ENCODE data around the gene DLGAP1. TPM values are rescaled to one million over a fixed set of nuclear protein-coding genes. Genes with fewer than 3 reads are reported as not detected.

The DLGAP1 gene
- total and polyA plus RNA-seq, 2 experiments from 2014 or later: 3.1 to 6.5 TPM

DNA sequence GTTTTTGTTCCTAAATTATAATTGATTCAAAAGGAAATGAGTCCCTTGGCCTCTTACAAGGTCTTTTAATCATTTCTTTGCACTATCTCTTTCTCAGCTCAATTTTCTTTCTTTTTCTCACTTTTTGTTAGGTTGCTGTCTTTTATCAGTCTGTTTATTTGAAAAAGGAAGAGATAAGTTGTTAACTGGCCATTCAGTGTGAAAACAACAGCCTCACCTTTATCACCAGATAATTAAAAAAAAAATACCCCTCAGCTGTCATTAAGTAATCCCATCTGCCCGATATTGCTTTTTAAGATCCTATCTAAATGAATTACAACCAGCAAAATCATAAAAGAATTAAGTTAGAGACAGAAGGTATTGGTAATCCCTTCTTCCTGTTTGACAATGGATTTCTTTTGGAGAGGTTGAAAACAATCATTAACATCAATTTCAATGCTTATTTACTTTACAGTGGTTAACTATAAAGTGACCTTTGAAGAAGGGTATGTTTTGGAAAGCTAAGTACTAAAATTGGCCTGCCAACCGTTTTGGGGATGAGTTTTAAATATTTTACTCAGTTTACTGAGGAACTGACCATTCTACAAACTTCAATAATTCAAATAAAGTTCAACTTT lies 900.2 kb downstream of the DLGAP1 start:
- Histone ChIP-seq H3K79me2 (no peaks in the 10 kb centered on the region), H3K4me3 (no peak overlapping the region), H2AFZ (no peak overlapping the region), H3K36me3 (replicated peaks; ENCODE audit: insufficient read depth, low read depth) (no peaks in the 10 kb centered on the region), H4K20me1 (ENCODE audit: insufficient read depth, poor library complexity, severe bottlenecking) (no peaks in the 10 kb centered on the region), H3K4me2 (peak overlapping the region; percentile 23), H3K27me3 (no peaks in the 10 kb centered on the region), H3K9me3 (ENCODE audit: low read depth) (no peaks in the 10 kb centered on the region), H3K27ac (no peak overlapping the region), H3K9me2 (replicated peaks; ENCODE audit: insufficient read depth) (no peaks in the 10 kb centered on the region), H3K4me1 (ENCODE audit: insufficient read depth) (peaks cover 5% of the 10 kb centered on the region)
- TF ChIP-seq EZH2 (IDR thresholded peaks at IDR 0.05; ENCODE audit: borderline replicate concordance) (no peak), EZH2phosphoT487 (IDR thresholded peaks at IDR 0.05; ENCODE audit: low read depth, severe bottlenecking, unreplicated experiment) (no peak)
- TF ChIP-seq, protein P1, sequence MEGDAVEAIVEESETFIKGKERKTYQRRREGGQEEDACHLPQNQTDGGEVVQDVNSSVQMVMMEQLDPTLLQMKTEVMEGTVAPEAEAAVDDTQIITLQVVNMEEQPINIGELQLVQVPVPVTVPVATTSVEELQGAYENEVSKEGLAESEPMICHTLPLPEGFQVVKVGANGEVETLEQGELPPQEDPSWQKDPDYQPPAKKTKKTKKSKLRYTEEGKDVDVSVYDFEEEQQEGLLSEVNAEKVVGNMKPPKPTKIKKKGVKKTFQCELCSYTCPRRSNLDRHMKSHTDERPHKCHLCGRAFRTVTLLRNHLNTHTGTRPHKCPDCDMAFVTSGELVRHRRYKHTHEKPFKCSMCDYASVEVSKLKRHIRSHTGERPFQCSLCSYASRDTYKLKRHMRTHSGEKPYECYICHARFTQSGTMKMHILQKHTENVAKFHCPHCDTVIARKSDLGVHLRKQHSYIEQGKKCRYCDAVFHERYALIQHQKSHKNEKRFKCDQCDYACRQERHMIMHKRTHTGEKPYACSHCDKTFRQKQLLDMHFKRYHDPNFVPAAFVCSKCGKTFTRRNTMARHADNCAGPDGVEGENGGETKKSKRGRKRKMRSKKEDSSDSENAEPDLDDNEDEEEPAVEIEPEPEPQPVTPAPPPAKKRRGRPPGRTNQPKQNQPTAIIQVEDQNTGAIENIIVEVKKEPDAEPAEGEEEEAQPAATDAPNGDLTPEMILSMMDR (IDR thresholded peaks at IDR 0.05; ENCODE audit: poor library complexity): no peak
- DNase-seq (ENCODE audit: low spot score): no peak
- WGBS (ENCODE audit: low lambda C conversion rate, missing lambda C conversion rate): 22% methylated on average over 2 of the region's 2 CpGs

DNA sequence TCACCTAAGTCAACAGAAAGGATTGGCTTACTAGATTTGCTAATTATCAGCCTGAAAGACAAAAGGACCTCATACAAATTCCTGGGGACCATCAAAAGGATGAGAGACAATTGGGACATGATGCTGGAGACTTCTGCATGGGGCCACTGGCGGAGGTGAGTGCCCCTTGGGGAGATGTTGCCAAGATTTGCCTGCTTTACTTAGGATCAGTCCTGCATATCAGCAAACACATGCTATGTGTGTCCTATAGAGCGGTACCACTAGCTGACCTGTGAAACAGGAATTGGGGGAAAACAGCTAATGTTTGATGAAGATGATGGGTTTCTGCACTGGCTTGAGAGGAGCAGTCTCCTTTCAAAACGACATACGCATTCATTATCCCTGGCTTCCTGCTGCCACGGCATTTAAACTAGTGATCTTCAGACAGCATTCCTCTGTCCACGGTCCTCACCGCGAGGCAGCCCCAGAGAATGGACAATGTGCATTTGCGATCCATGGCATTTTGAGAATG lies 901.0 kb downstream of the DLGAP1 start:
- Histone ChIP-seq H3K36me3 (replicated peaks; ENCODE audit: insufficient read depth, low read depth) (no peaks in the 10 kb centered on the region), H4K20me1 (ENCODE audit: insufficient read depth, poor library complexity, severe bottlenecking) (no peaks in the 10 kb centered on the region), H3K79me2 (no peaks in the 10 kb centered on the region), H2AFZ (no peak overlapping the region), H3K9me3 (ENCODE audit: low read depth) (no peaks in the 10 kb centered on the region), H3K9me2 (replicated peaks; ENCODE audit: insufficient read depth) (no peaks in the 10 kb centered on the region), H3K4me2 (peak overlapping the region; percentile 23), H3K27ac (no peak overlapping the region), H3K4me1 (ENCODE audit: insufficient read depth) (peaks cover 5% of the 10 kb centered on the region), H3K27me3 (no peaks in the 10 kb centered on the region), H3K4me3 (no peak overlapping the region)
- 24% methylated on average over 9 of the region's 9 CpGs for WGBS (ENCODE audit: low lambda C conversion rate, missing lambda C conversion rate)
- DNase-seq (ENCODE audit: low spot score): peak; percentile 20
- TF ChIP-seq EZH2 (IDR thresholded peaks at IDR 0.05; ENCODE audit: borderline replicate concordance) (no peak), EZH2phosphoT487 (IDR thresholded peaks at IDR 0.05; ENCODE audit: low read depth, severe bottlenecking, unreplicated experiment) (no peak)
- TF ChIP-seq, protein P1 (IDR thresholded peaks at IDR 0.05; ENCODE audit: poor library complexity): no peak

DNA sequence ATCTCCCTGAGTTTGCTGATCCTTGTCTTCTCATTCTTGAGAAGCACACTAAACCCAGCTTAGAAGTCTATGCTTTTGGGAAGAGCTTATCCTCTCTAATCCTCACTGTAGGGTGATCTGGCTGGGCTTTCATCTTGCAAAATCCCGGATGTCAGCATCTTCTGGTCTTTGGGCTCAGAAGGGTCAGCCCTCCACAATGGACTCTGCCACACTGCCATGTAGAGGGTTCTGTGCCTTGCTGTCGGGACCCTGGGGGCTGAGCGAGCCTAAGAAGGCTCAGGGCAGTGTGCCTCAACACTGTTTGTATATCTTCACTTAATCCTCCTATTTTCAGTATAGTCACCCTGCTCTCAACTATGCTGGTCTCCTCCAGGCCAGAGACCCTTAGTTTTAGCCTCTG lies 902.8 kb downstream of the DLGAP1 start:
- Histone ChIP-seq H3K9me2 (replicated peaks; ENCODE audit: insufficient read depth) (no peaks in the 10 kb centered on the region), H3K27ac (no peak overlapping the region), H3K4me3 (no peak overlapping the region), H3K4me2 (no peak overlapping the region), H2AFZ (no peak overlapping the region), H3K4me1 (ENCODE audit: insufficient read depth) (peaks cover 5% of the 10 kb centered on the region), H3K36me3 (replicated peaks; ENCODE audit: insufficient read depth, low read depth) (no peaks in the 10 kb centered on the region), H3K9me3 (ENCODE audit: low read depth) (no peaks in the 10 kb centered on the region), H3K27me3 (no peaks in the 10 kb centered on the region), H4K20me1 (ENCODE audit: insufficient read depth, poor library complexity, severe bottlenecking) (no peaks in the 10 kb centered on the region), H3K79me2 (no peaks in the 10 kb centered on the region)
- DNase-seq (ENCODE audit: low spot score): no peak
- WGBS (ENCODE audit: low lambda C conversion rate, missing lambda C conversion rate): 57% methylated on average over 3 of the region's 3 CpGs
- TF ChIP-seq, protein P1 (IDR thresholded peaks at IDR 0.05; ENCODE audit: poor library complexity): no peak
- TF ChIP-seq EZH2phosphoT487 (IDR thresholded peaks at IDR 0.05; ENCODE audit: low read depth, severe bottlenecking, unreplicated experiment): no peak
- TF ChIP-seq EZH2 (IDR thresholded peaks at IDR 0.05; ENCODE audit: borderline replicate concordance): no peak
